Common myeloid progenitor, CD34-positive (primary cell): ENCODE measurements around the gene OTOG.

Experiments used
- CTCF ChIA-PET: fragments of 350-600 bp; sonication (Branson Sonifier 250); formaldehyde crosslinking; loops from one replicate; lab custom pipeline; 2021; ENCODE audit warnings: antibody characterized with exemption; lab: Charles Lee
- POLR2A ChIA-PET: fragments of 350-600 bp; sonication (Branson Sonifier 250); formaldehyde crosslinking; loops from one replicate; lab custom pipeline; 2021; ENCODE audit warnings: antibody characterized with exemption; lab: Charles Lee
- DNase-seq, 3 donors: peaks; one replicate each; pipeline versions ENCODE4 v3.0.0 to v3.0.0-alpha.2; 2013
- H3K27ac ChIP-seq, 2 experiments: 1 replicate in 1 of 2; 2 replicates in 1 of 2; pipeline ENCODE4 v1.7.0; 2013; ENCODE audit warnings: inconsistent platforms in 2 of 2, low read length in 2 of 2, mild to moderate bottlenecking in 2 of 2, low read depth in 1 of 2, moderate library complexity in 1 of 2; ENCODE audit not compliant: severe bottlenecking in 2 of 2, insufficient read depth in 1 of 2, poor library complexity in 1 of 2
- H3K27me3 ChIP-seq, 5 experiments: replicated peaks in 2 of 5; 1 replicate in 3 of 5; 2 replicates in 2 of 5; pipeline versions ENCODE4 v1.6.1 to v1.7.0; 2013; ENCODE audit warnings: low read length in 4 of 5, mild to moderate bottlenecking in 2 of 5, moderate library complexity in 2 of 5, inconsistent platforms in 1 of 5; ENCODE audit not compliant: insufficient read depth in 5 of 5, control insufficient read depth in 4 of 5
- H3K36me3 ChIP-seq, 4 experiments: 1 replicate in 2 of 4; 2 replicates in 2 of 4; pipeline versions ENCODE4 v1.6.1 to v1.7.0; 2013; ENCODE audit warnings: low read length in 3 of 4, control low read depth in 1 of 4, mild to moderate bottlenecking in 1 of 4; ENCODE audit not compliant: control insufficient read depth in 4 of 4, insufficient read depth in 4 of 4
- H3K4me1 ChIP-seq, 4 experiments: 1 replicate in 3 of 4; 2 replicates in 1 of 4; pipeline versions ENCODE4 v1.6.1 to v1.7.1; 2013; ENCODE audit warnings: low read length in 3 of 4, mild to moderate bottlenecking in 3 of 4, control low read depth in 1 of 4, inconsistent platforms in 1 of 4, moderate library complexity in 1 of 4; ENCODE audit not compliant: control insufficient read depth in 4 of 4, insufficient read depth in 4 of 4; ENCODE audit errors: control extremely low read depth in 1 of 4
- H3K4me3 ChIP-seq, 7 experiments: 1 replicate in 4 of 7; 2 replicates in 3 of 7; pipeline versions ENCODE4 v1.5.1 to v1.7.0; 2013; ENCODE audit warnings: mild to moderate bottlenecking in 7 of 7, low read length in 6 of 7, moderate library complexity in 6 of 7, inconsistent platforms in 2 of 7, low read depth in 2 of 7, control low read depth in 1 of 7; ENCODE audit not compliant: insufficient read depth in 4 of 7, control insufficient read depth in 1 of 7; ENCODE audit errors: extremely low read depth in 1 of 7
- H3K9me3 ChIP-seq, 5 experiments: 1 replicate in 4 of 5; 2 replicates in 1 of 5; pipeline versions ENCODE4 v1.6.1 to v1.7.1; 2013; ENCODE audit warnings: low read length in 4 of 5, mild to moderate bottlenecking in 2 of 5, inconsistent platforms in 1 of 5, low read depth in 1 of 5, moderate library complexity in 1 of 5; ENCODE audit not compliant: control insufficient read depth in 4 of 5, insufficient read depth in 2 of 5; ENCODE audit errors: control extremely low read depth in 1 of 5
- WGBS: methylation state at CpG from one replicate; pipeline ENCODE4 v1.1.5; 2013; ENCODE audit not compliant: insufficient coverage; 5-methylcytosine and 5-hydroxymethylcytosine counted together

The OTOG gene

DNA sequence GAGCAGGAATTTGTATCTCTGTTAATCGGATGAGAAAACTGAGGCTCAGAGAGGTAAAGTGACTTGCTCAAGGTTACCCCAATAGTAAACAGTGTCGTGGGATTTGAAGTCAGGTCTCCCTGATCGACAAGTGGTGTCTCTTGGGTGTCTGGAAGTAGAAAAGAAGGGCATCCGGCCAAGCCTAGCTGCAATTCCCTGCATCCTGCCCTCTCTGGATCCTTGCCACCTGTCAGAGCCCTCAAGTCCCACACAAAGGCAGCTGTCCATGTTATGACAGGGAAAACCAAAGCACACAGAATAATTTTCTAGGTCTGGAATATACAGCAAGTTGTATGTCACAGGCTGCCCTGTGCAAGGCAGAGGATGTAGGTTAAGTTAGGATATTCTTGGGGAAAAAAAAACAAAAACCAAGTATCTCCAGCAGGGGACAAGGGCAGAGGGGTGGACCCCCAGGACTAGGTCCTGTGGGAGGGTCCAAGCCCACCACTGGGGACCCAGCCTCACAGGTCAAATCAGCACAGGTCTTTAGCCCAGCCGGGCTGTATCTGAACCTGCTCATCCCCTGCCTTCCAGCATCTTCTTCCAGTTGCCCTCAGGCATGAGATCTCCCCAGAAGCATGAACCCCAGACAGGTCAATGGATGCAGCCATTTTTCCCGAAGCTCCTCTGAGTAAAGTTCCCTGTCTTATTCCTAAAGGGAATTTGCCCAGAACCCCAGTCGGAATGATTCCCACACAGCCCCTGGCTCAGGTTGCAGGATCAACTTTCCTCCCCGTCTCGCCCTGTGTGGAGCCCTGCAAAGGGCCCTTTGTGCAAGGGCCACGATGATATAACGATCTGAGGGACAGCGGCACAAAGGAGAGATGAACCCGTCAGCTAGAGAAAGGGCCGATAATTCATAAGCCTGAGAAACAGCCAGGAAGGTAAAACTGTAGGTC is 17.9 kb upstream of the OTOG start:
- 96% methylated on average over 14 of the region's 14 CpGs for WGBS
- CTCF ChIA-PET, result interaction anchor here (0.6 to 3.3 kb wide), 12 partner anchors 8 to 532 kb away, joined by 3 to 25 read pairs (median 4); no protein-coding TSS in a partner anchor

DNA sequence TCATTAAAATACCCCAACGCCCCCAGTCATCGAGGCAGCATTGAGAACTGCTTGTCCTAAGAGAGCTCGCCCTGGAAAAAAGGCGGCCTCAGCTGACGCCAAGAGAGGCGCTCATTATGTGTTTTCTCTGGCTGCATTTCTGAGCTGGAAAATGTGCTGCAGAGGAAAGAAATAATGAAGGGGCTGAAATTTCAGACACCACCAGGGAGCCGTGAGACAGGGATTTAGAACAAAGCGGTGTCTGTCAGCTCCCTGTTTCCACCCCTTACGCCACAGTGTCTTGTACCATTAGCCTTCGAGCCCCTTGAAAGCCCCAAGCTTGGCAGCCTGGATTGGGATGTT is 17.2 kb upstream of the OTOG start:
- no peak overlapping the region for H3K4me3 ChIP-seq
- no peak overlapping the region for H3K27ac ChIP-seq
- H3K27me3 ChIP-seq, result peaks cover 0 to 10% (median 2%) of the 10 kb centered on the region in 5 experiments
- no peaks in the 10 kb centered on the region for H3K9me3 ChIP-seq
- ChIA-PET POLR2A (no interaction called here), CTCF (interaction anchor here (0.6 to 3.3 kb wide), 4 partner anchors 10 to 146 kb away, joined by 3 to 25 read pairs (median 4); no protein-coding TSS in a partner anchor)
- H3K36me3 ChIP-seq, result no peaks in the 10 kb centered on the region
- peak in 1 of 3 donors; percentile 11 for DNase-seq
- no peaks in the 10 kb centered on the region for H3K4me1 ChIP-seq
- 90% methylated on average over 9 of the region's 10 CpGs for WGBS

More for the DNA sequence above, 17.9 kb upstream of the OTOG start:
- H3K4me1 ChIP-seq, result no peaks in the 10 kb centered on the region
- H3K36me3 ChIP-seq, result no peaks in the 10 kb centered on the region
- no peak overlapping the region for H3K4me3 ChIP-seq
- POLR2A ChIA-PET, result no interaction called here
- H3K27me3 ChIP-seq, result peaks cover 0 to 10% (median 2%) of the 10 kb centered on the region in 5 experiments
- no peaks in the 10 kb centered on the region for H3K9me3 ChIP-seq
- no peak for DNase-seq
- H3K27ac ChIP-seq, result no peak overlapping the region

GRCh38 chr11:17531071-17531600 is 15.9 kb upstream of the OTOG start:
- ChIA-PET CTCF (interaction anchor here (1.0 to 1.1 kb wide), 2 partner anchors 8 to 20 kb away, joined by 3 read pairs; no protein-coding TSS in a partner anchor), POLR2A (no interaction called here)
- 90% methylated on average over 16 of the region's 22 CpGs for WGBS

GRCh38 chr11:17531636-17532113 is 15.4 kb upstream of the OTOG start:
- ChIA-PET CTCF (interaction anchor here (1.0 to 1.1 kb wide), 2 partner anchors 9 to 21 kb away, joined by 3 read pairs; no protein-coding TSS in a partner anchor), POLR2A (no interaction called here)
- H3K9me3 ChIP-seq, result no peaks in the 10 kb centered on the region

More at GRCh38 chr11:17531071-17531600, 15.9 kb upstream of the OTOG start:
- Histone ChIP-seq H3K36me3 (no peaks in the 10 kb centered on the region), H3K9me3 (no peaks in the 10 kb centered on the region), H3K4me3 (no peak overlapping the region), H3K4me1 (no peaks in the 10 kb centered on the region), H3K27ac (no peak overlapping the region), H3K27me3 (peaks cover 0 to 10% (median 2%) of the 10 kb centered on the region in 5 experiments)
- DNase-seq, result no peak

DNA sequence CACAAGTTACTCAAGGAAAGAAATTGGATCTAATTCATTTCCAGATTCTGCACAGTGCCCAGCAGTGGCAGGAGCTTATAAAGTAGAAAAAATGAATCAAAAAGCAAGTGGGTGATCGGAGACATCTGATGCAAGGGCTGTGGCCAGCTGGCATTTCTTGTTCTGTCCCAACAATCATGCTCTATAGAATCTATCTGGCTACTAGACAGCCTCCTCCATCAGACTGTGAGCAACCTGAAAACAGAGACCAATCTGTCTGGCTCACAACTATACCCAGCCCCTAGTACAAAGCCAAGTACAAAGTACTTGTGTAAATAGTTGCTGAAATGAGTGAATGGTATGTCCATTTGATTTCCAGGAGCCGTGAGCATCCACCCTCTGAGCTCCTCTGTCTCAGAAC is 14.3 kb upstream of the OTOG start:
- no peaks in the 10 kb centered on the region for H3K4me1 ChIP-seq
- H3K4me3 ChIP-seq, result no peak overlapping the region
- DNase-seq, result no peak
- peaks cover 0 to 12% (median 4%) of the 10 kb centered on the region in 5 experiments for H3K27me3 ChIP-seq
- ChIA-PET CTCF (interaction anchor here (1.0 kb wide), 1 partner anchor 148 kb away, joined by 3 read pairs; no protein-coding TSS in a partner anchor), POLR2A (no interaction called here)
- H3K9me3 ChIP-seq, result no peaks in the 10 kb centered on the region
- WGBS, result no CpG with 5 or more reads among the region's 2 CpGs
- no peaks in the 10 kb centered on the region for H3K36me3 ChIP-seq
- no peak overlapping the region for H3K27ac ChIP-seq

More at GRCh38 chr11:17531636-17532113, 15.4 kb upstream of the OTOG start:
- no peak overlapping the region for H3K27ac ChIP-seq
- no peaks in the 10 kb centered on the region for H3K36me3 ChIP-seq
- no peak overlapping the region for H3K4me3 ChIP-seq
- no peaks in the 10 kb centered on the region for H3K4me1 ChIP-seq
- DNase-seq, result no peak
- 95% methylated on average over 5 of the region's 6 CpGs for WGBS
- H3K27me3 ChIP-seq, result peaks cover 0 to 12% (median 2%) of the 10 kb centered on the region in 5 experiments

GRCh38 chr11:17533341-17533740 is 13.7 kb upstream of the OTOG start:
- Histone ChIP-seq H3K9me3 (no peaks in the 10 kb centered on the region), H3K27me3 (peaks cover 0 to 12% (median 4%) of the 10 kb centered on the region in 5 experiments), H3K4me1 (no peaks in the 10 kb centered on the region), H3K36me3 (no peaks in the 10 kb centered on the region), H3K4me3 (no peak overlapping the region), H3K27ac (no peak overlapping the region)
- POLR2A ChIA-PET, result no interaction called here
- WGBS, result 99% methylated on average over 5 of the region's 6 CpGs
- CTCF ChIA-PET, result interaction anchor here (0.8 to 1.0 kb wide), 2 partner anchors 9 to 148 kb away, joined by 3 read pairs; no protein-coding TSS in a partner anchor
- no peak for DNase-seq
